A549 (cell line): ENCODE results near the gene SEMA5A.

ENCODE experiments used
- SMC3 ChIP-seq: fragments of >200 bp; sonication (Bioruptor Twin); formaldehyde crosslinking; IDR thresholded peaks from 3 replicates; pipeline ENCODE4 v1.6.1; 2018; ENCODE audit warnings: inconsistent platforms
- TF ChIP-seq, protein P1 (sequence below): fragments of >200 bp; sonication (Bioruptor Twin); formaldehyde crosslinking; IDR thresholded peaks from 3 replicates; pipeline ENCODE4 v1.5.1; 2016

DNA sequence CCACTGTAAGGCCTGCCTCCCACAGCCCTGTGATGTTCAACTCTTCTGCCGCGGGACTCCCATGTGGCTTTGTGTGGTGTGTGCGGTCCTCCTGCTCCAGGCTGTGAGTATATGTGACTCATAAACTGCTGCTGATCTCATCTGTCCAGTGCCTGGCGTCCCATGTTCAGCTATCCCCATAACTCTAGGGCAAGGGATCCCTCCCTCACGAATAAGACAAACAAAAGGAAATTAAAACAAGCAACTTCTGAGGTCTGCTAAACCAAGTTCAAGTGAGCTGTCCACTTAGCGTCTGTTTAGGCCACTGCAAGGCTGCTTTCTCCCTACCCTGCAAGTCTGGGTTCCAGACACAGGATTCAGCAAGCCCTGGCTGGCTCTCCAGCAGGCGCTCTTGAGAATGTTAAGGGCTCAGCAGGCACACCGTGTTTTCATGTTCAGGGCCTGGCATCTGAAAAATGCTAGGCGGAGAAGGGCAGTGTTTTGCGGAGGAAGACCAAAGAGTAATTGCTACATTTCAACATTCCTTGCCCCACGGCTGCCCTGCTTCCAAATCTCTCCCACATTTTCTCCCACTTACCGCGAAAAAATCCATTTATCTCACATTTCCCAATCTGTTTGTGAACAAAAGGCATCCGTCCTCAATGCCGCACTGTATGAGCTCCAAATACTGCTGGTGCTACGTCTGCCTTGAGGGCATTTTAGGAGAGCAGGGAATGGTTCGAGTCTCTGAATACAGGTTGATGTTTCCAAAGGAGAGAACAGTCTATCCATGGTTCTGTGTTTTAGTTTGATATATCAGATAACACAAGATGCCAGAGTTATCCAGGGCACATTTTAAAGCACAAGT, 280.2 kb downstream of the SEMA5A start:
- TF ChIP-seq, protein P1, sequence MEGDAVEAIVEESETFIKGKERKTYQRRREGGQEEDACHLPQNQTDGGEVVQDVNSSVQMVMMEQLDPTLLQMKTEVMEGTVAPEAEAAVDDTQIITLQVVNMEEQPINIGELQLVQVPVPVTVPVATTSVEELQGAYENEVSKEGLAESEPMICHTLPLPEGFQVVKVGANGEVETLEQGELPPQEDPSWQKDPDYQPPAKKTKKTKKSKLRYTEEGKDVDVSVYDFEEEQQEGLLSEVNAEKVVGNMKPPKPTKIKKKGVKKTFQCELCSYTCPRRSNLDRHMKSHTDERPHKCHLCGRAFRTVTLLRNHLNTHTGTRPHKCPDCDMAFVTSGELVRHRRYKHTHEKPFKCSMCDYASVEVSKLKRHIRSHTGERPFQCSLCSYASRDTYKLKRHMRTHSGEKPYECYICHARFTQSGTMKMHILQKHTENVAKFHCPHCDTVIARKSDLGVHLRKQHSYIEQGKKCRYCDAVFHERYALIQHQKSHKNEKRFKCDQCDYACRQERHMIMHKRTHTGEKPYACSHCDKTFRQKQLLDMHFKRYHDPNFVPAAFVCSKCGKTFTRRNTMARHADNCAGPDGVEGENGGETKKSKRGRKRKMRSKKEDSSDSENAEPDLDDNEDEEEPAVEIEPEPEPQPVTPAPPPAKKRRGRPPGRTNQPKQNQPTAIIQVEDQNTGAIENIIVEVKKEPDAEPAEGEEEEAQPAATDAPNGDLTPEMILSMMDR, result no peak
- no peak for TF ChIP-seq SMC3
